Fibroblast of skin of back (primary cell): ENCODE results near the gene SLC34A1.
A peak's percentile ranks its signal among the peaks of the same experiment; 100 is the strongest.

Experiments
- DNase-seq: peaks from one replicate; pipeline ENCODE4 v3.0.0-alpha.2; 2013

SLC34A1 gene

DNA sequence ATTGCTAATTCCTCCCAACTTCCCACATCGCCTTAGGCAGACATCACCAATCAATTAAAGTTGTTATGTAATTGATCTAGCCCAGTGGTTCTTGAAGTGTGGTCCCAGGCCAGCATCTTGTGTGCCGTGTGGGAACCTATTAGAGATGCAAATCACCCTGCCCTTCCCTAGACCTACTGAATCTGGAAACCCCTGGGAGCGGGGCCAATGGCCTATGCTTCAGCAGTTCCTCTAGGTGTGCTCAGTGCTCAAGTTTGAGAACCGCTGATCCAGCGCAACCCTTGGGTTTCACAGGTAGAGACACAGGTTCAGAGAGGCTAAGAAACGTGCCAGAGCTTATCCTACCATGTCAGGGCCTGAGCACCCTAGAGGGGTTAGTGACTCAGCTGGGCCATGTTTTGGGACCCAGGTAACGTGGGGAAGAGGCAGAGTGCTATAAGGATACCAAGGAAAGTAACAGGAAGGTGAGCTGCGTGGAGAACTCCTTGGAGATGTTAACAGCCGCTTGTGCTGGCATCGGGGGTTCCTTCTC, 4.4 kb downstream of the SLC34A1 start:
- DNase-seq: no peak

DNA sequence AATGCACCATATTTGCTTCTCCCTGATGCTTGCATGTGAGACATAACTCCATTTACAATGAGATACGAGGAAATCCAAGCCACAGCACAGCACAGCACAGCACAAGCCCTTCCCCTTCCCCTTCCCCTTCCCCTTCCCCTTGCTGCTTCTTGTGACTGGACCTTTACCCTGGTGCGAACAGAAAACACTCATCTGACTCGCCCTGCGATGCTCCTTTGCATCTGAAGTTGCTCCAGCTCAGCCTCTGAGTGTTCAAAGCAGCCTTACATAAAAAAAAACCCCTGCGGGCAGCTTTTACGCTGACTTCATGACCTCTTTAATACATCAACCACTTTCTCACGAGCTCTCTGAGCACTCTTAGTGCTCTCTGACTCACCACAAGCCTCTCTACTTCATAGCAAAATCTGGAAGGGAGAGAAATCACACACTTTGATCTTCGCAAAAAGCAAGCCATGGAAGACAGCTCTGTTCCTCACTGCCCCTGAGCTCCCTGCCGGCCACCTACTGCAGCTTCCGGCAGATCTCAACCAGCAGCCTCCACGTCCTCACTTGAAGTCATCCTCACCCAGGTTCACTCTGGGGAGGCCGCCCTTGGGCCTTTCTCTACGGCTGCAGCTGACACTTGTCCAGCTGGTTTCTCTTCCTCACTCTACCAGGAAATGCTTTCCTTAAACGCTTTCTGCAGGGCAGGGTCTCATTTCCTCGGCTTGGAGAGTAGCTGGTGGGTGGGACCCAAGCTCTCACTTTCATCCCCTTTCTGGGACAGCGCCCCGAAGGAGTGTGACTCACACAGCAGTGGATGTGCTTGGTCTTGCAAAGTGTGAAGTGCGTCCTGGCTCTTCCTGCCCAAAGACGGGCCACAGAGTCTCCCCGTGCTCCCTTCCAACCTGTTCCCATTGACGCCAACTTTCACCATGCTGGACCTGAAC, 5.3 kb downstream of the SLC34A1 start:
- peak; percentile 84 for DNase-seq

- peak; percentile 80 for DNase-seq
Measured at GRCh38 chr5:177390363-177391300, 6.4 kb downstream of the SLC34A1 start.

DNA sequence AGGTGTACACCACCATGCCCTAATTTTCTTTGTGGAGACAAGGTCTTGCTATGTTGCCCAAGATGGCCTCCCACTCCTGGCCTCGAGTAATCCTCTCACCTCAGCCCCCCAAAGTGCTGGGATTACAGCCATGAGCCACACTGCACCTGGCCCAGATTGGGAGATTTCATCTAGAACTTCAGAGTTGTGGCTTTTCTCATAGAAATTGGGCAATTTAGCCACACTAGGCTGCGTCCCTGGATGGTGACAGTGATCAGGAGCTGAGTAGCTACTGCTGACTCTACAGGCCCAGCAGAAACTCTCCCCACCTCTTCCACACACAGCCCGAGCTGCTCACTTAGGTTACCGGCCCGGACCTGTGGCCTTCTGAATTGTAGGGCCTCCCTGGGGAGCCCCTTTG, 8.5 kb downstream of the SLC34A1 start:
- no peak for DNase-seq

- no peak for DNase-seq
Measured at GRCh38 chr5:177393206-177393765, 9.1 kb downstream of the SLC34A1 start.

- no peak for DNase-seq
Measured at GRCh38 chr5:177393990-177394389, 9.8 kb downstream of the SLC34A1 start.

GRCh38 chr5:177396078-177396477, 11.8 kb downstream of the SLC34A1 start:
- no peak for DNase-seq

- DNase-seq: no peak
Measured at GRCh38 chr5:177396807-177397206, 12.6 kb downstream of the SLC34A1 start.

DNA sequence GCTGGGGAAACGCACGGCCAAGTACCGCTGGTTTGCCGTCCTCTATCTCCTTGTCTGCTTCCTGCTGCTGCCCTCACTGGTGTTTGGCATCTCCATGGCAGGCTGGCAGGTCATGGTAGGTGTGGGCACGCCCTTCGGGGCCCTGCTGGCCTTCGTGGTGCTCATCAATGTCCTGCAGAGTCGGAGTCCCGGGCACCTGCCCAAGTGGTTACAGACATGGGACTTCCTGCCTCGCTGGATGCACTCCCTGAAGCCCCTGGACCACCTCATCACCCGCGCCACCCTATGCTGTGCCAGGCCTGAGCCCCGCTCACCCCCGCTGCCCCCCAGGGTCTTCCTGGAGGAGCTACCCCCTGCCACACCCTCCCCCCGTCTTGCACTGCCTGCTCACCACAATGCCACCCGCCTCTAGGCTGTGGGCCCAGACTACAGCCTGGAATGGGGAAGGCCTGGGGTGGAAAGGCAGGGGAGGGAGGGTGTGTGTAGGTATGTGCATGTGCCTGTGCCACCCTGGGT, 13.7 kb downstream of the SLC34A1 start:
- DNase-seq: no peak

GRCh38 chr5:177399997-177400868, 16.0 kb downstream of the SLC34A1 start, which contains the start of gene PFN3:
TSS of gene PFN3 (minus strand) at chr5:177400661. CDS start at chr5:177400576, 85 bp downstream.
- DNase-seq: peak; percentile 35

GRCh38 chr5:177402271-177403043, 18.2 kb downstream of the SLC34A1 start:
- DNase-seq: peak; percentile 57

DNA sequence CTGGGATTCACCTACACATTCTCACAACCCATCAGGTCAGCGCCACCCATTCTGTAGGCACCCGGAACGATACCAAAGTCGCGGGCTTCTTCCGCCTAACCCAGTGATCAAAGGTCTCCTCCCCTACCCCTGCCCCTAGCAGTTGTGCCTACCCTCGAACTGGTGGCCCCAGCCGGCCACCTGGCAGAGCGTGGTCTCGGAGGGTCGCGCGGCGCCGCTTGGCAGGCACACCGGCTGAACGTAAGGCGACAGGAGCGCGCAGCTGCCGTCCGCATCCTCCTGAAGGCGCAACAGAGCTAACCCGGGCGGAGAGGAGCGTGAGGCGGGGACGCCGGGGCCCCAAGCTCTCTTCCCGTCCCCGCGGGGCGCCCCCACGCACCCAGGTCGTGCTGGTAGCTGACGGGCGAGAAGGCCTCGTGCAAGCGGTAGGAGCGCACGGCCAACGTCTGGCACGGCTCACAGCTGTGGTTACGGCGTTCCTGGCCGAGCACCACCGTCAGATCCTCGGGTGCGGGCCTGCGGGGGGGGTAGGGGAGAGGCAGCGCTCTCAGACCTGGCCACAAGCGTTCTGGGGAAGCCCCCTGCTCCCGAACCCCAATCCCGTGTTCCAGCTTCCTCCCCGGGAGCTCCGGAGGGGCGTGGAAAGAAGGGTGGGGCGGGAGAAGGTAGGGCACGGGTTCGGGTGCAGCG, 19.0 kb downstream of the SLC34A1 start:
- DNase-seq: no peak

- DNase-seq: peak; percentile 76
Measured at GRCh38 chr5:177403792-177404640, 19.8 kb downstream of the SLC34A1 start.

- DNase-seq: no peak
Measured at GRCh38 chr5:177404641-177405179, 20.5 kb downstream of the SLC34A1 start.

DNA sequence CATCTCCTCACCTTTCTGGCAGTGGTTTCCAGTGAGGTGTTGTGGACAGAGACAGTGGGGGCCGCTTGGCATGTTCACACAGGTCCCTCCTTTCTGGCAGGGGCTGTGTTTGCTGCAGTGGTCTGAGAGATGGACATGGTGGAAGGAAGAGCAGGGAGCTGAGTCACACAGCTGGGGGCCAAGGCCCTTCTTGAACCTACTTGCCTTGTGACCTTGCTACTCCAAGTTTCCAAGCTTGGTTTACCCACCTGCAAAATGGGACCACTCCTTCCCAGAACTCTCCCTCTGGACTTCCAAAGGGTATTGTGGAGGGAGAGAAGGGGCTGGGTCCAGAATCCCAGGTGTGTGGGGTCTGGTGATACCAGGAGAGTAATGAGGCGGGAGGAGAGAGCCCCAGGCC, 21.1 kb downstream of the SLC34A1 start:
- no peak for DNase-seq

- no peak for DNase-seq
Measured at GRCh38 chr5:177405805-177406204, 21.6 kb downstream of the SLC34A1 start.

DNA sequence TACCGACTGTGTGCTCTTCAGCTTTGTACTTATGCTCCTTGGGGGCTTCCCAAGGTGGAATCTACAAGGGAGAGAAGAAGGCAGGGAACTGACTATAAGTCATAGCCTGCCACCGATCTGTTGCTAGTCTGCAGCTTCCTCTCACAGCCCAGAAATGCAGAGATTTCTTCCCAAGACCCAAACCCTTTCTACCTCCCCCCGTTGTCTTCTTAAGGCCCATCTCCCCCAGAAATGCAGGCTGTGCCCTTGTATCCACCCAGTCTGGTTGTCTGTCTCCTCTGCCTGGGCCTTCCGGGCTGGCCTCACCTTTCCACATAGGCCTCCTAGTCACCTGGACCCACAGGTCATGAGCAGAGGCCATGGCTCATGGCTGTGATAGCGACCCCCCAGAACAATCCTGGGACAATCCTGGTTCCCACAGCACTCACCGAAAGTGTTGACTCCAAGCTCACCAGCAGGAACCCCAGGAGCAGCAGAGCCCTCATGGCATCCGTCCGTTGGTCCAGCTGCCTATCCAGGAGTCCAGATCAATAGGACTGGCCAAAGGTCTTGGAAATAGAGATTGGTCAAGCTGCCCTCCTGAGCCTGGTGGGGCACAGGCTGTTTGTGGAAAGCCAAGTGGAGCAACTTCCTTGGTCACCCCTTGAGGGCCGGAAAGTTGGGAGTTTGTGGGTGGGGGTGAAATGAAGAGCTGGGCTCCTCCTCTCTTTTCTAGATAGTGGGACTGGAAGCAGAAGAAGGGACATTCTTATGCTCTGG, 25.0 kb downstream of the SLC34A1 start, which contains the start of gene F12:
F12 (minus strand) TSS at position 522 of the 759 bp plus-strand sequence; CDS start at position 485, 37 bp downstream.
- DNase-seq: no peak

DNA sequence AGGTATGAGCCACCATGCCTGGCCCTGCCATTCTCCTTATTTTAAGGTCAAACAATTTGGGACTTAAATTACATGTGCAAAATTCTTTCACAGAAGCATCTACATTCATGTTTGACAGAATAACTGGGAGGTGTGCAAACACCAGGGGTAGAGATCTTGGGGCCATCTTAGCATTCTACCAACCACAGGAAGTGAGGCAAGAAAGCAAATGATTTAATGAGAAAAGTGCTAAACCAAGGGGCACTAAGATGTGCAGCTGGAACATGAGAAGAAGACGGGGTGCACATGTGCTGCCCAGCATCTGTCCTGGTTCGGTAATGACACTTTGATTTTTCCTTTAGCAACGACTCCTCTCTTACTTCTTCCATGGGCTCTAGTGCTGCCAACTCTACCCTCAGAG, 26.3 kb downstream of the SLC34A1 start:
- no peak for DNase-seq
